M059J (cell line): ENCODE results near the gene BLCAP. TPM values are rescaled to one million over a fixed set of nuclear protein-coding genes. Genes with fewer than 3 reads are reported as not detected.
"Not testable (repeated sequence)": the region's sequence is repeated elsewhere in the genome, so short reads cannot be mapped to it uniquely, and the experiment has no call there.

Source experiments
- DNase-seq: peaks from one replicate; pipeline ENCODE4 v3.0.0-alpha.2; 2012; ENCODE audit warnings: low read depth
- total RNA-seq: library from RNA; depleted of rRNA; stranded (reverse); fragments of >200 nt; shearing (Covaris generic); gene quantifications from 2 replicates; pipeline ENCODE4 v1.2.3, GENCODE V29; 2014; rRNA removed

The BLCAP gene
- total RNA-seq, 1 experiment from 2014 or later = 112 TPM

GRCh38 chr20:37484331-37484730 lies 43.3 kb downstream of the BLCAP start:
- DNase-seq = no peak

- no peak for DNase-seq
These were observed 46.1 kb downstream of the BLCAP start for GRCh38 chr20:37481610-37482009.

GRCh38 chr20:37480919-37481318 lies 46.8 kb downstream of the BLCAP start:
- no peak for DNase-seq

- no peak for DNase-seq
These were observed 47.6 kb downstream of the BLCAP start for GRCh38 chr20:37479925-37480691.

GRCh38 chr20:37479266-37479665 lies 48.4 kb downstream of the BLCAP start:
- no peak for DNase-seq

GRCh38 chr20:37477041-37477440 lies 50.6 kb downstream of the BLCAP start:
- no peak for DNase-seq

- DNase-seq = no peak
These were observed 52.4 kb downstream of the BLCAP start for GRCh38 chr20:37475252-37475651.

- DNase-seq = no peak
These were observed 53.3 kb downstream of the BLCAP start for GRCh38 chr20:37474386-37474785.

GRCh38 chr20:37473249-37474000 lies 54.3 kb downstream of the BLCAP start:
- no peak for DNase-seq

- DNase-seq = not testable (repeated sequence)
These were observed 55.2 kb downstream of the BLCAP start for GRCh38 chr20:37472435-37472834.

- DNase-seq = no peak
These were observed 55.9 kb downstream of the BLCAP start for GRCh38 chr20:37471741-37472235.

GRCh38 chr20:37470190-37470589 lies 57.5 kb downstream of the BLCAP start:
- not testable (repeated sequence) for DNase-seq

- DNase-seq = no peak
These were observed 58.1 kb downstream of the BLCAP start for GRCh38 chr20:37469531-37469930.

- no peak for DNase-seq
These were observed 58.8 kb downstream of the BLCAP start for GRCh38 chr20:37468886-37469285.

Other genes starting within 250 kb of the BLCAP start
- 40.3 and 45.9 TPM in 2 replicates for gene MANBAL, start 238.2 kb downstream of the BLCAP start, total RNA-seq
- 16.5 and 24.3 TPM in 2 replicates for gene SRC, start 181.7 kb downstream of the BLCAP start, total RNA-seq
- not detected in 2 replicates for gene NNAT, start 6.6 kb downstream of the BLCAP start, total RNA-seq
- gene CTNNBL1, start 166.2 kb upstream of the BLCAP start, total RNA-seq = 30.0 and 54.4 TPM in 2 replicates